ENCODE measurements around the gene NLRC5. TPM values are rescaled to one million over a fixed set of nuclear protein-coding genes. Genes with fewer than 3 reads are reported as not detected.

The NLRC5 gene
- total RNA-seq, 5 donors from 2014 or later (not counting 1 experiment from before 2014, with no cell fraction given): 390 to 711 (median 496) TPM

- Histone ChIP-seq H3K36me3 (ENCODE audit: control insufficient read depth in 2 of 2, extremely low read depth in 1 of 2, insufficient read depth in 1 of 2, low read length in 1 of 2) (peaks cover 0 to 7% of the 10 kb centered on the region in 2 donors), H3K4me3 (ENCODE audit: control insufficient read depth in 1 of 2, extremely low read depth in 1 of 2, low read length in 1 of 2) (no peak overlapping the region), H3K4me1 (ENCODE audit: control insufficient read depth in 1 of 2, extremely low read depth in 1 of 2, insufficient read depth in 2 of 2, low read length in 2 of 2) (peaks cover 14 to 48% of the 10 kb centered on the region in 2 experiments), H3K9me3 (no peaks in the 10 kb centered on the region), H3K27me3 (replicated peaks in 1 of 2; ENCODE audit: control insufficient read depth in 2 of 2, extremely low read depth in 1 of 2, insufficient read depth in 2 of 2, low read length in 1 of 2) (no peaks in the 10 kb centered on the region), H3K27ac (ENCODE audit: low read length) (no peak overlapping the region)
- 92% methylated on average over 4 of the region's 6 CpGs for WGBS (ENCODE audit: insufficient coverage)
- peaks cover 9% of the 10 kb centered on the region for H3K36me3 Mint-ChIP-seq
- H3K27ac Mint-ChIP-seq: peak overlapping the region in 1 of 2 donors; percentile 44
- DNase-seq (no peak), ATAC-seq (replicated peaks in 1 of 4) (no peak)
- H3K27me3 Mint-ChIP-seq: no peaks in the 10 kb centered on the region
- peaks cover 65 to 73% (median 70%) of the 10 kb centered on the region in 3 donors for H3K4me1 Mint-ChIP-seq
- ChIA-PET POLR2A (interaction anchor here in 1 of 2 donors (0.5 to 0.6 kb wide), 2 partner anchors 12 to 209 kb away, joined by 3 to 4 read pairs; partner anchors contain the start of genes PSME3IP1 and RSPRY1), CTCF (interaction anchor here in 1 of 2 donors (0.9 to 1.1 kb wide), 2 partner anchors 11 to 26 kb away, joined by 3 read pairs; no protein-coding TSS in a partner anchor)
- no peak overlapping the region for H3K4me3 Mint-ChIP-seq
- no peaks in the 10 kb centered on the region for H3K9me3 Mint-ChIP-seq
These were observed 12.1 kb upstream of the NLRC5 start for GRCh38 chr16:56977216-56977615.

- Mint-ChIP-seq H3K4me3 (no peak overlapping the region), H3K9me3 (no peaks in the 10 kb centered on the region), H3K4me1 (peaks cover 66 to 74% (median 73%) of the 10 kb centered on the region in 3 donors), H3K36me3 (peaks cover 16% of the 10 kb centered on the region), H3K27me3 (no peaks in the 10 kb centered on the region), H3K27ac (no peak overlapping the region)
- DNase-seq (no peak), ATAC-seq (replicated peaks in 1 of 4) (no peak)
- H3K9me3 ChIP-seq: no peaks in the 10 kb centered on the region
- peaks cover 0 to 7% of the 10 kb centered on the region in 2 donors for H3K36me3 ChIP-seq (ENCODE audit: control insufficient read depth in 2 of 2, extremely low read depth in 1 of 2, insufficient read depth in 1 of 2, low read length in 1 of 2)
- ChIA-PET CTCF (interaction anchor here in 1 of 2 donors (1.2 to 1.3 kb wide), 2 partner anchors 8 to 14 kb away, joined by 3 read pairs; no protein-coding TSS in a partner anchor), POLR2A (no interaction called here)
- H3K27me3 ChIP-seq (replicated peaks in 1 of 2; ENCODE audit: control insufficient read depth in 2 of 2, extremely low read depth in 1 of 2, insufficient read depth in 2 of 2, low read length in 1 of 2): no peaks in the 10 kb centered on the region
- peaks cover 14 to 48% of the 10 kb centered on the region in 2 experiments for H3K4me1 ChIP-seq (ENCODE audit: control insufficient read depth in 1 of 2, extremely low read depth in 1 of 2, insufficient read depth in 2 of 2, low read length in 2 of 2)
- 91% methylated on average over 3 of the region's 11 CpGs for WGBS (ENCODE audit: insufficient coverage)
- H3K4me3 ChIP-seq (ENCODE audit: control insufficient read depth in 1 of 2, extremely low read depth in 1 of 2, low read length in 1 of 2): no peak overlapping the region
- H3K27ac ChIP-seq (ENCODE audit: low read length): no peak overlapping the region
These were observed 11.4 kb upstream of the NLRC5 start for GRCh38 chr16:56977823-56978430.

GRCh38 chr16:56980201-56980535 lies 9.2 kb upstream of the NLRC5 start:
- Mint-ChIP-seq H3K27me3 (no peaks in the 10 kb centered on the region), H3K36me3 (peaks cover 25% of the 10 kb centered on the region), H3K9me3 (no peaks in the 10 kb centered on the region), H3K4me1 (peaks cover 65 to 72% (median 69%) of the 10 kb centered on the region in 3 donors), H3K27ac (peak overlapping the region; percentile 3 to 100), H3K4me3 (no peak overlapping the region)
- no peak overlapping the region for H3K4me3 ChIP-seq (ENCODE audit: control insufficient read depth in 1 of 2, extremely low read depth in 1 of 2, low read length in 1 of 2)
- CTCF ChIA-PET: no interaction called here
- no peak overlapping the region for H3K27ac ChIP-seq (ENCODE audit: low read length)
- ATAC-seq (replicated peaks in 1 of 4) (no peak), DNase-seq (no peak)
- POLR2A ChIA-PET: no interaction called here
- no peaks in the 10 kb centered on the region for H3K9me3 ChIP-seq
- peaks cover 11 to 49% of the 10 kb centered on the region in 2 experiments for H3K4me1 ChIP-seq (ENCODE audit: control insufficient read depth in 1 of 2, extremely low read depth in 1 of 2, insufficient read depth in 2 of 2, low read length in 2 of 2)
- 90% methylated on average over 2 of the region's 4 CpGs for WGBS (ENCODE audit: insufficient coverage)
- peaks cover 0 to 17% of the 10 kb centered on the region in 2 donors for H3K36me3 ChIP-seq (ENCODE audit: control insufficient read depth in 2 of 2, extremely low read depth in 1 of 2, insufficient read depth in 1 of 2, low read length in 1 of 2)
- H3K27me3 ChIP-seq (replicated peaks in 1 of 2; ENCODE audit: control insufficient read depth in 2 of 2, extremely low read depth in 1 of 2, insufficient read depth in 2 of 2, low read length in 1 of 2): no peaks in the 10 kb centered on the region

GRCh38 chr16:56980792-56981724 lies 8.3 kb upstream of the NLRC5 start:
- WGBS (ENCODE audit: insufficient coverage): 96% methylated on average over 12 of the region's 16 CpGs
- DNase-seq: no peak
- CTCF ChIA-PET: no interaction called here
- H3K9me3 Mint-ChIP-seq: no peaks in the 10 kb centered on the region
- no peak for ATAC-seq (replicated peaks in 1 of 4)
- POLR2A ChIA-PET: interaction anchor here in 1 of 2 donors (0.5 to 0.6 kb wide), 2 partner anchors 21 kb away, joined by 3 read pairs; no protein-coding TSS in a partner anchor
- Histone ChIP-seq H3K27ac (ENCODE audit: low read length) (no peak overlapping the region), H3K36me3 (ENCODE audit: control insufficient read depth in 2 of 2, extremely low read depth in 1 of 2, insufficient read depth in 1 of 2, low read length in 1 of 2) (peaks cover 1 to 17% of the 10 kb centered on the region in 2 donors), H3K4me1 (ENCODE audit: control insufficient read depth in 1 of 2, extremely low read depth in 1 of 2, insufficient read depth in 2 of 2, low read length in 2 of 2) (peaks cover 12 to 49% of the 10 kb centered on the region in 2 experiments), H3K27me3 (replicated peaks in 1 of 2; ENCODE audit: control insufficient read depth in 2 of 2, extremely low read depth in 1 of 2, insufficient read depth in 2 of 2, low read length in 1 of 2) (no peaks in the 10 kb centered on the region), H3K9me3 (no peaks in the 10 kb centered on the region), H3K4me3 (ENCODE audit: control insufficient read depth in 1 of 2, extremely low read depth in 1 of 2, low read length in 1 of 2) (no peak overlapping the region)
- H3K4me3 Mint-ChIP-seq: no peak overlapping the region
- H3K36me3 Mint-ChIP-seq: peaks cover 25% of the 10 kb centered on the region
- peaks cover 65 to 72% (median 69%) of the 10 kb centered on the region in 3 donors for H3K4me1 Mint-ChIP-seq
- H3K27ac Mint-ChIP-seq: peak overlapping the region; percentile 60 to 100
- H3K27me3 Mint-ChIP-seq: no peaks in the 10 kb centered on the region

- Mint-ChIP-seq H3K27ac (peak overlapping the region; percentile 69 to 100), H3K4me1 (peaks cover 68 to 73% (median 69%) of the 10 kb centered on the region in 3 donors), H3K4me3 (no peak overlapping the region), H3K9me3 (no peaks in the 10 kb centered on the region), H3K27me3 (no peaks in the 10 kb centered on the region), H3K36me3 (peaks cover 25% of the 10 kb centered on the region)
- Histone ChIP-seq H3K4me3 (ENCODE audit: control insufficient read depth in 1 of 2, extremely low read depth in 1 of 2, low read length in 1 of 2) (no peak overlapping the region), H3K36me3 (ENCODE audit: control insufficient read depth in 2 of 2, extremely low read depth in 1 of 2, insufficient read depth in 1 of 2, low read length in 1 of 2) (peaks cover 4 to 21% of the 10 kb centered on the region in 2 donors), H3K27ac (ENCODE audit: low read length) (no peak overlapping the region), H3K27me3 (replicated peaks in 1 of 2; ENCODE audit: control insufficient read depth in 2 of 2, extremely low read depth in 1 of 2, insufficient read depth in 2 of 2, low read length in 1 of 2) (no peaks in the 10 kb centered on the region), H3K9me3 (no peaks in the 10 kb centered on the region), H3K4me1 (ENCODE audit: control insufficient read depth in 1 of 2, extremely low read depth in 1 of 2, insufficient read depth in 2 of 2, low read length in 2 of 2) (peaks cover 16 to 55% of the 10 kb centered on the region in 2 experiments)
- no peak for ATAC-seq (replicated peaks in 1 of 4)
- DNase-seq: no peak
- CTCF ChIA-PET: interaction anchor here in 1 of 2 donors (1.3 kb wide), 1 partner anchor 17 kb away, joined by 3 read pairs; no protein-coding TSS in a partner anchor
- POLR2A ChIA-PET: no interaction called here
- 98% methylated on average over 7 of the region's 12 CpGs for WGBS (ENCODE audit: insufficient coverage)
These were observed 7.6 kb upstream of the NLRC5 start for GRCh38 chr16:56981729-56982271.

- peaks cover 25% of the 10 kb centered on the region for H3K36me3 Mint-ChIP-seq
- Histone ChIP-seq H3K9me3 (no peaks in the 10 kb centered on the region), H3K36me3 (ENCODE audit: control insufficient read depth in 2 of 2, extremely low read depth in 1 of 2, insufficient read depth in 1 of 2, low read length in 1 of 2) (peaks cover 4 to 21% of the 10 kb centered on the region in 2 donors), H3K4me3 (ENCODE audit: control insufficient read depth in 1 of 2, extremely low read depth in 1 of 2, low read length in 1 of 2) (no peak overlapping the region), H3K27me3 (replicated peaks in 1 of 2; ENCODE audit: control insufficient read depth in 2 of 2, extremely low read depth in 1 of 2, insufficient read depth in 2 of 2, low read length in 1 of 2) (no peaks in the 10 kb centered on the region), H3K27ac (ENCODE audit: low read length) (no peak overlapping the region), H3K4me1 (ENCODE audit: control insufficient read depth in 1 of 2, extremely low read depth in 1 of 2, insufficient read depth in 2 of 2, low read length in 2 of 2) (peaks cover 16 to 64% of the 10 kb centered on the region in 2 experiments)
- H3K4me3 Mint-ChIP-seq: no peak overlapping the region
- 86% methylated on average over 1 of the region's 2 CpGs for WGBS (ENCODE audit: insufficient coverage)
- POLR2A ChIA-PET: no interaction called here
- peaks cover 77 to 78% (median 78%) of the 10 kb centered on the region in 3 donors for H3K4me1 Mint-ChIP-seq
- H3K9me3 Mint-ChIP-seq: no peaks in the 10 kb centered on the region
- ATAC-seq (replicated peaks in 1 of 4) (no peak), DNase-seq (no peak)
- CTCF ChIA-PET: interaction anchor here (0.6 to 1.3 kb wide), 2 partner anchors 18 to 111 kb away, joined by 3 to 6 read pairs; no protein-coding TSS in a partner anchor
- peak overlapping the region; percentile 47 to 100 for H3K27ac Mint-ChIP-seq
- no peaks in the 10 kb centered on the region for H3K27me3 Mint-ChIP-seq
These were observed 6.7 kb upstream of the NLRC5 start for GRCh38 chr16:56982695-56983094.

Measured in T-cell (primary cell).